HG03571 (cell line): ENCODE data around the gene SOBP.

Source experiments
- ATAC-seq: cut with Tn5 transposase; IDR thresholded peaks from one replicate; pipeline ENCODE4 v1.9.1; 2021; ENCODE audit not compliant: unreplicated experiment

Gene SOBP

DNA sequence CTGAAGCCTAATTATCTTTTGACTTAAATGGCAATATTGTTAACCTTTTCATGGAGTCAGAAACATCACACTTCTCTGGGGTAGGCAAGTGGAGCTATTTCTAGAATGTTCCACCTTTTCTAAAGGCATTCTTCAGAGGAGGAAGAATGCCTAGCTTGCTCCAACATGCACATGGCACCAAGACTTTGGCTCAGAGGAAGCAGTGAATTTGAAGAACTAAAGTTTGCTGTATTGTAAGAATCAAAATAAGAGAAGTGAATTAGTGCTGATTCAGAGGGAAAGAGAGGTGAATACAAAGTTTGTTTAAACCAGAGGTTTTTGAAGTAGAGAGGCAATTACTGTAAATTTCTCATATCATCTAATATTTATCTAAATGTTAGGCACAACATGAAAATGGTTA is 92.2 kb downstream of the SOBP start:
- no peak for ATAC-seq

DNA sequence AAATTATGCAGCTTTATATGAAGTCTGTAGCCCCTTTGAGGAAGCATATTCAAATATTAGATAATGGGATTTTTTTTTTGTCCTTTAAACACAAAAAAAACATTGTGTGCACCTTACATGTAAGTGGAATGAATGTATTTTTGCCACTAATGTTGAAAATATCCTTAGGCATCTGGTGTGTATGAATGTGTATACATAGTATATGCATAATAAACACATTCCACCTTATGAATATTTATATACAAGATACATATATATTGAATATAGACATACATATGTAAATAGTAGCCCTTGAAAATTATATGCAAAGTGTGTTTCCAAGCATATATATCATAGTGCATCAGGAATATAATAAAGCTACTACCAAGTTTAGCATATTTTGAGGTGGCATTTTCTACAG is 94.8 kb downstream of the SOBP start:
- ATAC-seq, result no peak

DNA sequence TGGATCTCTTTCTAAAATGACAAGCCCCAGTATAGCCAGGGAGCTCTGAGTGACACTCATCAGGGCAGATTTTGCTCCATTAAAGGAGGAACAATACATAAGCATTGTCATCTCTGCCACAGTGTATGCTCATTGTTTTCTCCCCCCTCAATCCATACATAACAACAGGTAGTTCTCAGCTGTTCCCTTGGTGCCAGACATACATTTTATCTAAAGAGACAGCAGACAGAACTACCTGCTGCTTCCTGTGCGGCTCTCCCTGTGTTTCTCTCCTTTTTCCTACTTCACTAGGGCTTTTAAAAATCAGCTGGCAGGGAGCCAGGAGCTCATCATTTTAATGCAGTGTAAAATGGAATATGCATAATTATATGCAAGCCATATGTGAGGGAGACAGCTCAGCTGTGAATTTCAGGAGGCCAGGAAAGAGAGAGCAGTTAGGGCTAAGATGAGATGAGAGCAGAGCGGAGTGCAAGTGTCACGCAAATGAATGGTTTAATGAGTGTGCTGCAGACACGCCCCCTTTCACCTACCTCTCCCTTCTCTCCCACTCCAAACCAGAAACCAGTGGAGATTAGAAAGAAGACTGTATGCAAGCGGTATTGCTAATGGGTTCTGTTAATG is 96.0 kb downstream of the SOBP start:
- no peak for ATAC-seq

DNA sequence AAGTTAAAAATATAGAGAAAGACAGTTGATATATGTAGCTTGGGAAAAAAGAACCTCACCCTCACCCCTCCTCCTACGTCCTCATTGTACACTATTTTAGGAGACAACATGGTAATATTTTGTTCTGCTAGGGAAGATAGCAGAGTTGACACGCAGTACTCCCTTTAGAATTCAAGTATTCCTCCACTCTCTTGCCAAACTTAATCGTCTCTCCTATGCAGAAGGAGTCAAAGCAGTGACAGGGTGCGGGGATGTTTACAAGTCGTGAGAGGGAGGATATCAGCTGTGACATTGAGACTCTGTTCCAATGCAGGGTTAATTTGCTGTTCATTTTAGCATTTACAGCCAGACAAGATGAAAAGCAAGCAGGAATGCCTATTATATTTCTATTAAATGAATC is 97.5 kb downstream of the SOBP start:
- no peak for ATAC-seq

DNA sequence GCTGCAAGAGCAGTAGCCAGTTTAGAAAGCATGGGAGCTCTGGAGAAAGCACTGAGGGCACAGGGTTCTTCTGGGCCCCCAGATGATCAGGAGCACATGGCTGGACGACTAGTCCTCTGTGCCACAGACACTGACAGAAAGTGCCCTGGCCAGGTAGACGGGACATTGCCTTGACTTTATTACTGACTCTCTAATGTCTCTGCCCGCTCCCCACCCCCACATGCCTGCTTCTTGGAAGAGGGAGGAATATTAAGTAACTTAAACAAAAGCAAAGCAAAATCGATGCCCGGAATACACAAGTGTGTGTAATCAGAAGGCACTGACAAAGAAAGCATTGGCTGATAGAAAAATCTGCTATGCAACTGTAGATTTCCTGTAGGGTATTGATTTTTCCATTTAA is 99.3 kb downstream of the SOBP start:
- no peak for ATAC-seq

DNA sequence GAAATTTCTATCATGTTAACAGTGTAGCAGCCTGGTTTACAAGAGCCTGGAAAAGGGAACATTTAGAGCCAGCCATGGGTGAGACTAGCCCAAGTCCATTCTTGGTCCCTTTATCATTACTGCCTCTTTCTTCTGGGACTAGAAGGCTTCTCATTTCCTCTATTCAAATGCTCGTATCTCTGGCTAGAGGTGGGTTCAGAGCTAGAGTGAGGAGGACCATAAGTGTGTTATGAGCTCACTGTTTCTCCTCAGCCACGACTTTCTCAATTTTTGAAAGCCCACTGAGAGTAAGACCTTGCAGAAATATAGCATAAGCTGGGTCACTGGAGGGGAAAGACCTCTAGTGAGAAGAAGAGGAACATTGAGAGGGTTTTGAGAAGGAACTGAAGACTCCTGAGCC is 100.0 kb downstream of the SOBP start:
- no peak for ATAC-seq

DNA sequence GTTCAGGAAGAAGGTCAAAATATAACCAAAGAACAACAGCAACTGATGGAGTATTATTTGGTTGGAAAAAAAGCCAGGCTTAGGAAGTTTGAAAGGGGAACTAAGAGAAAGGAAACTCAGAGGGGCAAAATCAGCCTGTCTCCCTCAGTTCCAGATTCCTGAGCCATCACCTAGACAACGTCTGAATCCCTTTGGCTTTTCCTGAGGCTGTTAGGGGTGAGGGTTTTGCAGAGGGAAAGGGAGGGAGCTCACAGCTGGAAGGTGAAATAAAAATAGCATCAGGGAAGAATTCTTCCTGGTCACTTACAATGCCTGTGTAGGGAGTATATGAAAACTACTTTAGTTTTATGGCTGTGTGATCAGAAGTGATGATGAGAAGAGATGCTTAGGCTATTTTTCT is 100.5 kb downstream of the SOBP start:
- ATAC-seq, result no peak

DNA sequence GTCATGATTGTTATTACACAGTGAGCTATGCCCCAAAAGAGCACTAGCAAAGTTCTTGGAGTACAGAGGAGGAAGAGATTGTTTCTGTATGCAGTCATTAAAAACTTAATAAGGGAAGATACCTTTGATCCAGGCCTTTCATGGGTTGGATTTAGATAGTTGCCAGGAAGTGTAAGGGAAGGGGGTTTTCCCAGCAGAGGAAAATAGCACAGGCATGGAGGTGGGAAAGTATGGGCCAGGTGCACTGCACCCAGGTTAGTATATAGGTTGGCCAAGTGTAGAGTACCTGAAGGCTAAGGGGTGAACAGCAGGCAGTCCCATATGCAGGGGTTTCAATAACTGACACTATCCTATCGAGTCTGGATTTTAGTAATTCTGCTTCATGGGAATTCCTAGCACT is 101.4 kb downstream of the SOBP start:
- ATAC-seq, result no peak

DNA sequence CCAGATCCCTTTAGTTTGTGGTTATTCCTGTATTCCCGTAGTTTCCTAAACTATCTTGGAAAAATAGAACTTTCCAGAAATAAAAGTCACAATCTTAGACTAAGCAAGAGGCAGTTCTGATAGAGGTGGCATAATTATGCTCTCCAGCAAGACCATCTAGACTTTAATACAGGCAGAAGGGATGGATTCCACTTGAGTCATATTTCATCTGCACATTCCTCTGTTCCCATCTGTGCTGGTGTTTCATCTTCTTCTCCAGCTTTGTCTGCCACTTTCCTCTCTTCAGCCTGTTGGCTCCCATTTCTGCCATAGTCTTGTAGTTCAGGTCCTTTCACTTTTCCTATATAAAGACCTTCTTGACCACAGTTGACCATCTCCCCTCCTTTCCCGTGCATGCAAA is 102.9 kb downstream of the SOBP start:
- ATAC-seq, result no peak

DNA sequence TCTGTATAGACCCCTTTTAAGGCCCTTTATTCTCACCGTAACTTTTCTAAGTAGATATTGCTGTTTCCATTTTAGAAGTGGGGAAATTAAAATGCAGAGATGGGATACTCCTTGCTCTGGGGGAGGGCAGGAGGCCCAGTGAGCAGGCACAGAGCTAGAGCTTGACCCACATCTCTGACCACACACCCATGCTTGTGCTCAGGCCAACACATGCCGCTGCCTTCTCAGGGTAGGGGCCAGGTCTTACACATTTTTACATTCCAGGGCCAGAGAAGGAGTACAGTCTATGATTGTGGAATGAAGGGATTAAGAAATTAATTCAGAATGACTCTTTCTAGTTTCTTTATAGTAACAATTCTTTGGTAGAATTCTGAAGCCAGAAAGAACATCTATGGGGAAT is 104.8 kb downstream of the SOBP start:
- ATAC-seq, result no peak

DNA sequence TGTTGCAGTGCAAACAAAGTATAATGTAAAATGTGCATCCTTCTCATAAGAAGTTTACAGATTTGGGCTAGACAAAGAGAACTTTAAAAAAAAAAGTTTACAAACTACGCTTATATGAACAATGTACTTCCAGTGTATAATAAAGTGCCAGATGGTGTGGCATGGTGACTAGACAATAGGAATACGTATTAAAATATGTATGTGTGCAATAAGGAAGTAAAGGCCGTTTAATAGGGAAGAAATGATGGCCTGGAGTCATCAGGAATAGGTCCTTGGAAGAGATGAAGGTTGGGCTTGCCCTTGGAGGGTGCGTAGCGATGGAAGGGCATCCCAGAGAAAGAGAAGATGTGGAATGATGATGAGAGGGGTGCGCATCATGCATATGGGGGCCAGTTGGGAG is 108.2 kb downstream of the SOBP start:
- ATAC-seq, result no peak

DNA sequence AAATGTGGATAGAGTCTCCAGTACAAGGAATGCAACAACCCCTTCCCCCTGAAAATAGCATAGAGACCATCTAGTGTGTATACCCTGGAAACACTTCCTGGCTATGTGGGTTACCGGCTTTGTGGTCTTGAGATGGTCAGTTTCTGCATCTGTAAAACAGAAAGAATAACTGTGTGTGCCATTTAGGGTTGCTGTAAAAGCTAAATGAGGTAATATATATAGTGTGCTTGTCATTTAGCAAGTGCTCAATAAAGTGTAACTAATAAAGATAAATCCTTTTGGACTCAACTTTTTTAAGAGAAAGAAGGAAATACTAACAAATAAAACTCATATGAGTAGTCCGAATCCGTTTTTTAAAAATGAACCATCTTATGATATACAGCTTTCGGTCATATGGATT is 109.1 kb downstream of the SOBP start:
- ATAC-seq, result no peak

DNA sequence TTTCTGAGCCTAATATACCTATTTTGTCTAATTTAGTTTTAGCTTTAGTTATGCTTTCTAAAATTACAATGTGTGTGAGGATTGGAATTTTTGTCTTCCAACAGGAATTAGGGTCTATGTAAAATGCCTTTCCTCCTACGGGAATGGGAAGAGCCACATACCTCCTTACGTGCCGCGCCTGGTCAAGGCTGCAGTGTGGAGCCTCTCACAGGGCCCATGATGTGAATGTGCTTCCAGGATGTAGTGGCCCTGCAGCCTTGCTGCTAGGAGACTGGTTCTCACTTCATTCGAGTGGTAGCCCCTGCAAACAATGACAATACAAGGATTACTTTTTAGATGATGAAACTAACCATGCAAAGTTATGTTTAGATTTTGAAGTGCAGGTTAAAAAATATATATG is 110.2 kb downstream of the SOBP start:
- ATAC-seq, result no peak

DNA sequence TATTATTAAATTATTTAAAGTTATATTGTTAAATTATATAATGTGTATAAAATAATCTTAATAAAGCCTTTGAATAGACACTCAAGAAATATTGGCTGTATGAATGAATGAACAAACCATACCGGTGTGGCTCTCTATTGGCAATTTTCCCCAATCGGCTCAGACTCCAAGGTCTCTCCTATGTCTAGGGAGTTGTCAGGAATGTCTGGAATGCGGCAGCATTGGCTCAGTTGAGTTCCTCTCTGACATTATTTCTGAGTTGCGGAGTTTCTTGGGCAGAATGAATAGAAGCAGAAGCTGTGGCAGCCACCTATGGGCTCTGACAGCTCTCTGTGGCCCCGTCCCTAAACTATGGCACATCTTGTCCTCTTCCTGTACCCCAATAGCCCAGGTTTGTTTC is 111.0 kb downstream of the SOBP start:
- ATAC-seq, result no peak

DNA sequence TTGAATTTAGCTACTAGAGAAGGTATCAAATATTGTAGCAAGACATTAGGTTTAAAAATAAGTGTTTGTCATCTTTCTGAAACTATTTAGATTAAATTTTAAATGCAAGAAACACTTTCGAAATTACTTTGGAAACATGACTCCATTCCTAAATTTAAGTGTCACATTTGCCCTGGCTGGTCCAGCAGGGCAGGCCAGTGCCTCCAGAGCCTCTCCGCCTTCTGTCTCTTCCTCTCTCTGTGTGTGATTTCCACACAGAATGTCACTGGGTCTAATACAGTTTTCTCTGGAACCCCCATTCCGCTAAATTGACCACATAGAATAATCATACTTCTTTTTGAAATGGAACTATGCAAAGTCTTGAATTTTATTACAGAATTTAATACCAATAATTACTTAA is 111.5 kb downstream of the SOBP start:
- no peak for ATAC-seq

DNA sequence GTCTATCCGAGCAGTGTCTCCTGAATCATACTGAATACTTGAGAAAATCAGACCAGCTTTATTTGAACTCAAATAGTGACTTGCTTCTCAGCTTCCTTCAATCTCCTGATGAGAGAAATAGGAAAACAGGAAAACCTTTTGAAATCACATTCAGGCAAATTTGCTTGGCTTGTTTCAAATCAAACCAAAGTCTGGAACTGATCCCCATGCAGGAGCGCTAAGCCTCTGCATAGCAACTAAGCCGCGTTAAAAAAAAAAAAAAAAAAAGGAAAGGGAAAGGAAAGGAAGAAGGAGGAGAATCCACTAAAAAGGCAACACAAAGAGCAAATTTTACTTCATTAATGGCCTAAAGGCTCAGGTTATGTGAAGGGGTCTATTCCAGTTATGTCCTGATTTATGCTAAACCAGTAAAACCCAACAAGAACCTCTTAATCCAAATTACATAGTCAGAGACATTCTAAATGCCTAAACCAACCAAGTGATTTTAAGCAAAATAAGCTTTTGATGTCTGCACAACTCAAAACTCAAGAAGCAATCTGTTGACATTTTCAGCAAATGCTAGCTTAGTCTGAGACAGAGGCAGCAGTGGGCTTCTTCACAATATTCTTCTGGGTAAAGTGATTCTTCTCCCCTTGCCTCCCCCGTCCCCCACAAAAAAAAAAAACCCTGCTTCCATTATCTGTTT is 112.5 kb downstream of the SOBP start:
- ATAC-seq, result no peak

DNA sequence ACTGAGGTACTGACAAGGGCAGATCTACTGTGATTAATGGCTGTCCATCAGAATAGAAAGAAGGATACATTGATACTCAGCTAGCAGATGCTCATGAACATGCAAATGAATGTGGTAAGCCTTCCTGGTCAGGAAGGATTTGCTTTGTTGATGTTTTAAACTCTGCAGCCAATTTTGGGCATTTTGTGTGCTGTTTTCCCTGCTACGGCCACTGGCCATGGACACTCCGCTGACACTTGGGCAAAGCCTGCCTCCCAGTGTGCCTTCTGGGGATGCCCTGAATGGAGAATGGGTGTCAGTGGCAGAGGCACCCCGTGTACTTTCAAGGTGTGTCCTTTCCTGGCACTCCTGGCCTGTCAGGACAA is 113.1 kb downstream of the SOBP start:
- ATAC-seq, result no peak

DNA sequence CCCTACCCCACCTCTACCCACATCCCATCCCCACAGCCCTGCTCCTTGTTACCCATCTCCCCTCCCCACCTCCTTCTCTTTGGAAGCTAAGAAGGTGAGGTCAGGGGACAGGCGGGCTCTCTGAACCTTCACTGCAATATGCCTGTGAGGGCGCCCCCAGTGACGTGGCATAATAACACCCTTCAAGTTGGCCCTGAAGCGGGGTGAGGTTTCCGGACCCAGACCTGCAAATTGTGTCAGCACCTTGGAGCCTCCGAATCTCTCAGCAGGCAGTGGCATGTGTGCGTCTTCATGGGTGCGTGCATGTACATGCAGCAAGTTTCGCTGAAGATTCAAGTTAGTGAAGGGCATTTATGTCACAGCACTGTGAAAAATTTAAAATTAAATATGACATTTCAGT is 114.6 kb downstream of the SOBP start:
- no peak for ATAC-seq

DNA sequence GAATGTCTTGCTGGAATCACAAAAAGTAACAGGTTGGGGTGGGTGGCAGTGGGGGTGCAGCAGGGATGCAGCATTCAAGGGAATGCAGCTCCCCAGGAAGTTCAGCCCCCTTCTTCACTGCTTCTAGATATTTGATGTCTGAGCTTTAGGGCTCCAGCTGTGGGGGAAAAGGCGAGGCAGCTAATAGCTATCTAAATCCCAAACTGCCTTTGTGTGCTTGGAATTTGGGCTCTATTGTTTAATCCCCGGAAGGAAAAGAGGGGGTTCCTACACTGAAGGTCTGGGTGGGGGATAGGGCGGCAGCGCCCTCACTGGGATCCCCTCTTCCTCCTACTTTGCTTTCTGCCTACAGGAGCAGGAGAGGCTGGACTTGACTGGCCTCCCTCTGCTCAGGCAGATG is 116.5 kb downstream of the SOBP start:
- ATAC-seq, result no peak

DNA sequence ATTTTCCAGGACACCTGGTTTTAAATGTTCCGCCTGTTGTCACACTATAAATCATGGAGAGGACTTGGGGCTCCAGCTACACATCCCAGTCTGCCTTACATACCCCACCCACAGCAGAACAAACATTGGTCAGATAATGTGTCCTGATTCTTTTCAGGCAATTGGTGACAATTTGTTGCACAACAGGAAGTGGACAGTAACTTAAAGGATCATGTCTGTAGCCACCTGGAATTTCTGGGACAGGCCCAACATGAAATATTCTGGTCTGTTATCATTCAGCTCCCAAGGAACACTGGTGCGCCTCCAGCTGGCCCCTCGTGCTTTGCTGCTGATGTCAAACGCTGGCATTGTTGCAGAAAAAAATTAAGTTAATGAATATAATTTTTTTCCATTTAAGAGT is 117.2 kb downstream of the SOBP start:
- ATAC-seq, result no peak

DNA sequence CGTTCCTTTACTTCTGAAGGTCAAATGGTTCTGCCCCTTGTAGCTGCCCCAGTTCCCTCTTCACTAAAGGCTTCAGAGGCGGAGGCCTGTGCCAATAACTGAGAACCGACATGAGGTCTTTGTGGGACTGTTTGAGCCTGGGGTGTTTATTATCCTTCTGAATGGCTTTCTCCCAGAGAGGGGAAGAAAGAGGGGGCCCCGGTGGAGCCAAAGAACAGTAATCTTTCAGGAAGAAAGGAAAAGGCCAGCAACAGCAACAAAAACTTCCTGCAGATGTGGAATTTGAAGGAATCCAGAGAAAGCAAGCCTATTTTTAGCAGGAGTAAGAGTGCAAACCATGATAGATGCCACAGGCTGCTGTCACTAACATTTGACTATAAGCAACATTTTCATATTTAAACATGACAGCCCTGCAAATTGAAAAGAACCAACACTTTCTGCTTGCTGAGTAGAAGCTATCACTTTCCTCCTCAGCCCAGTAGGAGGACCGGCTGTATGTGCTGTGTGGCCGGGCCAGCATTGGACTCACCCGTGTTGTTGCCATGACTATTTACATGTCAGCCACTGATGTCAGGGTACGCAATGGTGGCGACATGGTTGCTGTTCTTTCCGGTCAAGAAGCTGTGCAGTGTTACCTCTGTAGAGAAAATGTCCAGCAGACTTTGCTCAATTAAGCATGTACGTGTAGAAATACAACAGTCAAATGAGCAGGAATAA is 121.3 kb downstream of the SOBP start:
- ATAC-seq, result no peak

DNA sequence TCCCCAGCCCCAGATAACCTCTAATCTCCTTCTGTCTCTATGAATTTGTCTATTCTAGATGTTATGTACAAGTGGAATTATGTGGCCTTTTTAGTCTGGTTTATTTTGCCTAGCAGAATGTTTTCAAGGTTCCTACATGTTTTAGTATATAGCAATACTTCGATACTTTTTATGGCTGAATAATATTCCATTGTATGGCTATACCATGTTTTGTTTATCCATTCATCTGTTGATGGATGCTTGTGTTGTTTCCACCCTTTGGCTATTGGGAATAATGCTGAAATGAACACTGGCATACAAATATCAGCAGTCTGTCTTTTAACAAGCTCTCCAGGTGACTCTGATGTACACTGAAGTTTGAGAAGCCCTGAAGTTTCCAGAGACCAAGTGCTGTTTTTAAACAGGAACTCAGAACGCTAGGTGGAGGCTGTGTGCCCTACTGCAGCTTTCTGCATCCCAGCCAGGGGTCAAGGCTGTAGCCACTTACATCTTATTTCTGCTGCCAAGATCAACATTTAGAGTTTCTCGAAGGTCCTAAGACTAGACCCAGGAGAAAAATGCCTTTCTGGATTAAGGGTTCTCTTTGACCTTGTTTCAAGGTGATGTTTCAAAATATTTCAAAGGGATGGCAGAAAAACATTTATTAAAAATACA is 123.0 kb downstream of the SOBP start:
- ATAC-seq, result no peak
